GM21447 (cell line): ENCODE results near the gene SYNPO2.
"Not testable (repeated sequence)": the region's sequence is repeated elsewhere in the genome, so short reads cannot be mapped to it uniquely, and the experiment has no call there.

Experiments
- ATAC-seq: cut with Tn5 transposase; IDR thresholded peaks from one replicate; pipeline ENCODE4 v1.9.1; 2021; ENCODE audit not compliant: unreplicated experiment

Gene SYNPO2

GRCh38 chr4:119029847-119030535 lies 141.3 kb downstream of the SYNPO2 start:
- ATAC-seq = no peak

- no peak for ATAC-seq
Measured at GRCh38 chr4:119030536-119030890, 141.9 kb downstream of the SYNPO2 start.

GRCh38 chr4:119031218-119031617 lies 142.6 kb downstream of the SYNPO2 start:
- ATAC-seq = no peak

- ATAC-seq = peak; percentile 52
Measured at GRCh38 chr4:119032921-119033685, 144.4 kb downstream of the SYNPO2 start.

GRCh38 chr4:119034276-119035008 lies 145.8 kb downstream of the SYNPO2 start:
- no peak for ATAC-seq

- ATAC-seq = no peak
Measured at GRCh38 chr4:119035951-119036737, 147.5 kb downstream of the SYNPO2 start.

- no peak for ATAC-seq
Measured at GRCh38 chr4:119037709-119038108, 149.1 kb downstream of the SYNPO2 start.

- ATAC-seq = peak; percentile 52
Measured at GRCh38 chr4:119038116-119038841, 149.6 kb downstream of the SYNPO2 start.

GRCh38 chr4:119039160-119039559 lies 150.5 kb downstream of the SYNPO2 start:
- ATAC-seq = no peak

- no peak for ATAC-seq
Measured at GRCh38 chr4:119039779-119040178, 151.1 kb downstream of the SYNPO2 start.

- no peak for ATAC-seq
Measured at GRCh38 chr4:119040261-119040660, 151.6 kb downstream of the SYNPO2 start.

- no peak for ATAC-seq
Measured at GRCh38 chr4:119040694-119041185, 152.1 kb downstream of the SYNPO2 start.

GRCh38 chr4:119041396-119041795 lies 152.7 kb downstream of the SYNPO2 start:
- ATAC-seq = no peak

GRCh38 chr4:119041951-119042560 lies 153.4 kb downstream of the SYNPO2 start:
- peak; percentile 78 for ATAC-seq

GRCh38 chr4:119046263-119046662 lies 157.6 kb downstream of the SYNPO2 start:
- no peak for ATAC-seq

- ATAC-seq = not testable (repeated sequence)
Measured at GRCh38 chr4:119047059-119047458, 158.4 kb downstream of the SYNPO2 start.

GRCh38 chr4:119048446-119048845 lies 159.8 kb downstream of the SYNPO2 start:
- no peak for ATAC-seq

- no peak for ATAC-seq
Measured at GRCh38 chr4:119049342-119049741, 160.7 kb downstream of the SYNPO2 start.

- no peak for ATAC-seq
Measured at GRCh38 chr4:119050527-119051090, 162.0 kb downstream of the SYNPO2 start.
